ENCODE measurements around the gene SCYGR1. TPM values are rescaled to one million over a fixed set of nuclear protein-coding genes. Genes with fewer than 3 reads are reported as not detected.

SCYGR1 gene
- total RNA-seq, result not detected in 2 replicates

GRCh38 chr2:227387583-227387982 is at the start of gene SCYGR1:
Gene SCYGR1, minus strand, starts transcription at chr2:227387949. Its CDS starts 0 bp downstream, at chr2:227387949.

GRCh38 chr2:227379095-227379494 is 8.7 kb downstream of the SCYGR1 start, which contains the start of gene TM4SF20:
Gene TM4SF20, minus strand, starts transcription at chr2:227379306. Its CDS starts 38 bp downstream, at chr2:227379268.

Other genes starting within 250 kb of the SCYGR1 start
- gene COL4A4, start 223.7 kb downstream of the SCYGR1 start, total RNA-seq, result 4.4 and 24.0 TPM in 2 replicates
- gene COL4A3, start 223.3 kb downstream of the SCYGR1 start, total RNA-seq, result 0.58 and 11.0 TPM in 2 replicates
- gene MFF, start 62.7 kb downstream of the SCYGR1 start, total RNA-seq, result 51.8 and 102 TPM in 2 replicates
- gene TM4SF20, start 8.6 kb downstream of the SCYGR1 start, total RNA-seq, result under 0.01 and 0.28 TPM in 2 replicates
- gene AGFG1, start 84.2 kb upstream of the SCYGR1 start, total RNA-seq, result 65.7 and 67.7 TPM in 2 replicates
- gene SCYGR2, start 210.9 kb upstream of the SCYGR1 start, total RNA-seq, result not detected in 2 replicates
- not detected in 2 replicates for gene SCYGR3, start 226.9 kb upstream of the SCYGR1 start, total RNA-seq
- gene SCYGR4, start 229.5 kb upstream of the SCYGR1 start, total RNA-seq, result not detected in 2 replicates

All from regular cardiac myocyte (primary cell).